HCT116 (cell line): Measurements from ENCODE around the gene ABHD12B. TPM values are rescaled to one million over a fixed set of nuclear protein-coding genes. Genes with fewer than 3 reads are reported as not detected.

Source experiments
- ATAC-seq: fragments of 200-7000 bp; cut with Tn5 transposase; 2 replicates; pipeline ENCODE4 v1.9.1; 2020; ENCODE audit warnings: mild to moderate bottlenecking, moderate library complexity
- BruUV-seq: library from RNA; stranded (reverse); fragments of 400-500 nt; replicated peaks from 2 replicates; lab custom pipeline; 2021; lab: Mats Ljungman, UMichigan
- CTCF ChIA-PET: fragments of 300-600 bp; sonication (Branson Sonifier 250); formaldehyde crosslinking; loops from one replicate; lab custom pipeline; 2021; ENCODE audit warnings: antibody characterized with exemption; lab: Charles Lee
- POLR2A ChIA-PET: fragments of 300-600, 350-600 bp; sonication (Branson Sonifier 250); formaldehyde crosslinking; loops from one replicate; lab custom pipeline; 2021; ENCODE audit warnings: antibody characterized with exemption; lab: Charles Lee
- RAD21 ChIA-PET, 2 experiments: fragments of 300-600 bp; sonication (Branson Sonifier 250); formaldehyde crosslinking; loops; one replicate each; lab custom pipeline; 2023; ENCODE audit warnings: low total read pairs in 2 of 2; ENCODE audit not compliant: uncharacterized antibody in 2 of 2, unreplicated experiment in 2 of 2, low non-redundant PET in 1 of 2; lab: Charles Lee
- DNase-seq: peaks from one replicate; pipeline ENCODE4 v3.0.0-alpha.2; 2010; ENCODE audit warnings: low read depth, low spot score
- H2AFZ ChIP-seq: fragments of 200-600 bp; shearing (Covaris generic), sonication (generic); 2 replicates; pipeline ENCODE4 v1.6.1; 2017; ENCODE audit warnings: low read depth, mixed run types, mixed read lengths, antibody characterized with exemption, low read length; ENCODE audit not compliant: poor library complexity, severe bottlenecking
- H3K27ac ChIP-seq: 2 replicates; pipeline ENCODE4 v1.5.1; 2012; ENCODE audit warnings: low read depth, low read length
- H3K27me3 ChIP-seq: fragments of 200-600 bp; sonication (generic); 2 replicates; pipeline ENCODE4 v1.6.1; 2016; ENCODE audit warnings: mixed run types, low read length, mixed read lengths; ENCODE audit not compliant: insufficient read depth
- H3K36me3 ChIP-seq, 2 experiments: fragments of 200-500 bp in 1 of 2; fragments of 200-600 bp in 1 of 2; sonication (Bioruptor generic) in 1 of 2; sonication (generic) in 1 of 2; 2 replicates each; pipeline versions ENCODE4 v1.5.1 to v1.6.1; 2014 to 2016; ENCODE audit warnings: low read length in 2 of 2, inconsistent platforms in 1 of 2, mixed read lengths in 1 of 2, mixed run types in 1 of 2; ENCODE audit not compliant: insufficient read depth in 2 of 2, control insufficient read depth in 1 of 2
- H3K4me1 ChIP-seq, 2 experiments: fragments of 200-600 bp in 1 of 2; sonication (generic) in 1 of 2; 2 replicates each; pipeline versions ENCODE4 v1.5.1 to v1.6.1; 2012 to 2017; ENCODE audit warnings: low read length in 2 of 2, inconsistent platforms in 1 of 2, mild to moderate bottlenecking in 1 of 2, mixed read lengths in 1 of 2, mixed run types in 1 of 2, moderate library complexity in 1 of 2; ENCODE audit not compliant: insufficient read depth in 2 of 2, control insufficient read depth in 1 of 2
- H3K4me2 ChIP-seq: fragments of 200-600 bp; sonication (generic); 2 replicates; pipeline ENCODE4 v1.6.1; 2017; ENCODE audit warnings: mixed run types, low read length, mixed read lengths
- H3K4me3 ChIP-seq, 2 experiments: fragments of 200-600 bp in 1 of 2; sonication (generic) in 1 of 2; replicated peaks in 1 of 2; 2 replicates each; pipeline ENCODE4 v1.5.1; 2011 to 2016; ENCODE audit warnings: low read length in 2 of 2, control low read depth in 1 of 2, low read depth in 1 of 2, mild to moderate bottlenecking in 1 of 2, mixed read lengths in 1 of 2, mixed run types in 1 of 2
- H3K79me2 ChIP-seq: fragments of 200-600 bp; sonication (generic); 2 replicates; pipeline ENCODE4 v1.6.1; 2017; ENCODE audit warnings: mild to moderate bottlenecking, mixed run types, low read length, moderate library complexity, mixed read lengths; ENCODE audit not compliant: insufficient read depth
- H3K9ac ChIP-seq: fragments of 200-600 bp; sonication (generic); 2 replicates; pipeline ENCODE4 v1.6.1; 2016; ENCODE audit warnings: low read length, mixed read lengths
- H3K9me2 ChIP-seq: fragments of 200-600 bp; sonication (generic), shearing (Covaris generic); 2 replicates; pipeline ENCODE4 v1.6.1; 2017; ENCODE audit warnings: mixed run types, mild to moderate bottlenecking, moderate library complexity; ENCODE audit not compliant: insufficient read depth
- H3K9me3 ChIP-seq, 2 experiments: fragments of 200-500 bp in 1 of 2; fragments of 200-600 bp in 1 of 2; sonication (Bioruptor generic) in 1 of 2; sonication (generic) in 1 of 2; 2 replicates each; pipeline ENCODE4 v1.6.1; 2014 to 2017; ENCODE audit warnings: low read length in 2 of 2, mixed read lengths in 2 of 2, inconsistent platforms in 1 of 2, low read depth in 1 of 2, mild to moderate bottlenecking in 1 of 2, mixed run types in 1 of 2, moderate library complexity in 1 of 2; ENCODE audit not compliant: control insufficient read depth in 1 of 2, insufficient read depth in 1 of 2
- H4K20me1 ChIP-seq: fragments of 200-600 bp; sonication (generic), shearing (Covaris generic); 2 replicates; pipeline ENCODE4 v1.6.1; 2017; ENCODE audit warnings: mixed run types, mild to moderate bottlenecking, moderate library complexity; ENCODE audit not compliant: insufficient read depth
- ATF3 ChIP-seq: IDR thresholded peaks from 2 replicates; pipeline ENCODE4 v1.6.1; 2012
- CBX3 ChIP-seq: IDR thresholded peaks from 2 replicates; pipeline ENCODE4 v1.6.1; 2012; ENCODE audit warnings: low read depth
- CEBPB ChIP-seq: IDR thresholded peaks from 2 replicates; pipeline ENCODE4 v1.6.1; 2012; ENCODE audit warnings: low read depth
- CTCF ChIP-seq, 3 experiments: fragments of 200-600 bp in 1 of 3; sonication (generic) in 1 of 3; IDR thresholded peaks in 2 of 3; conservative IDR thresholded peaks in 1 of 3; 2 replicates each; pipeline ENCODE4 v1.5.1; 2012 to 2017; ENCODE audit warnings: low read depth in 2 of 3, low read length in 2 of 3, antibody characterized with exemption in 1 of 3, borderline replicate concordance in 1 of 3, control low read depth in 1 of 3, mild to moderate bottlenecking in 1 of 3, mixed read lengths in 1 of 3, mixed run types in 1 of 3, moderate library complexity in 1 of 3; ENCODE audit not compliant: insufficient read depth in 1 of 3
- EGR1 ChIP-seq: IDR thresholded peaks from 2 replicates; pipeline ENCODE4 v1.6.1; 2012; ENCODE audit warnings: low read depth
- ELF1 ChIP-seq: IDR thresholded peaks from 2 replicates; pipeline ENCODE4 v1.6.1; 2012; ENCODE audit warnings: low read depth, borderline replicate concordance
- FOSL1 ChIP-seq: IDR thresholded peaks from 2 replicates; pipeline ENCODE4 v1.6.1; 2012; ENCODE audit warnings: low read depth
- JUND ChIP-seq: IDR thresholded peaks from 2 replicates; pipeline ENCODE4 v1.6.1; 2012
- POLR2A ChIP-seq: IDR thresholded peaks from 2 replicates; pipeline ENCODE4 v1.7.0; 2011; ENCODE audit warnings: borderline replicate concordance; ENCODE audit not compliant: insufficient read depth, insufficient read length; ENCODE audit errors: extremely low read depth
- POLR2AphosphoS5 ChIP-seq: IDR thresholded peaks from 2 replicates; pipeline ENCODE4 v1.6.1; 2011; ENCODE audit warnings: mild to moderate bottlenecking, low read depth, low read length, moderate library complexity
- SIN3A ChIP-seq: IDR thresholded peaks from 2 replicates; pipeline ENCODE4 v1.6.1; 2012; ENCODE audit warnings: low read depth
- SP1 ChIP-seq: IDR thresholded peaks from 2 replicates; pipeline ENCODE4 v1.6.1; 2012; ENCODE audit warnings: low read depth
- SRF ChIP-seq: IDR thresholded peaks from 2 replicates; pipeline ENCODE4 v1.6.1; 2012; ENCODE audit warnings: low read depth
- TCF7L2 ChIP-seq: IDR thresholded peaks from 2 replicates; pipeline ENCODE4 v1.7.0; 2011; ENCODE audit warnings: borderline replicate concordance, inconsistent platforms; ENCODE audit not compliant: insufficient read depth, insufficient read length; ENCODE audit errors: extremely low read depth
- YY1 ChIP-seq: IDR thresholded peaks from 2 replicates; pipeline ENCODE4 v1.6.1; 2011; ENCODE audit warnings: low read length, low read depth, moderate library complexity, mild to moderate bottlenecking; ENCODE audit not compliant: insufficient replicate concordance; ENCODE audit errors: extremely low read depth
- intact Hi-C: fragments of 100-400 bp; cut with micrococcal nuclease; formaldehyde crosslinking; loops from 2 replicates; pipeline ENCODE4 v1.10.0; 2022
- total RNA-seq: library from RNA; stranded (reverse); gene quantifications from one replicate; pipeline ENCODE4 v1.2.1, GENCODE V29; 2021; ENCODE audit not compliant: unreplicated experiment
- TF ChIP-seq, protein P1 (sequence below): IDR thresholded peaks from 2 replicates; pipeline ENCODE4 v1.6.1; 2011; ENCODE audit warnings: mild to moderate bottlenecking, low read length, moderate library complexity; ENCODE audit not compliant: insufficient replicate concordance; ENCODE audit errors: extremely low read depth

ABHD12B gene
- total RNA-seq, 1 experiment from 2014 or later, result 0.74 TPM

DNA sequence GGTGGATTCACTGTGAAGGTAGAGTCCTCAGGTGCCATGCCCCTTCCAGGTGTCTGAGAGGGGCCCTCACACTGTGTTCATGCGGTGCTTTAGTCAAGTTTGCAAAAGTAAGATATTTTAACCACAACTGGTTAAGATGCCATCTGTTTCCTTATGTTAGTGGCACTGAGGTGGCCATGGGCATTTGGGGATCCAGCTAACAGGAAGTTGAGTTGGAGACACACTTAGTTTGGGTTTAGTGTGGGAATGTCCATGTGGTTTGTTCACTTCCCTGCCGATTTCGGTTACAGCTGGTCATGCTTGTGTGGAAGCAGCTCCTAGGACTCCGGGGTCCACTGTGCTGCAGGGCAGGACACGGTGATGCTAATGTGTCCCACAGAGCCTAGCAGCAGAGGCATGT, 17.3 kb upstream of the ABHD12B start:
- H3K4me1 ChIP-seq, result peaks cover 3 to 4% of the 10 kb centered on the region in 2 experiments; a peak in 1 of 4 replicates
- H3K9me3 ChIP-seq, result no peaks in the 10 kb centered on the region
- no peak for DNase-seq
- no TSS peak for BruUV-seq
- intact Hi-C loops, result no loop called here
- H3K9me2 ChIP-seq, result no peaks in the 10 kb centered on the region
- TF ChIP-seq ELF1 (no peak), CBX3 (no peak), ATF3 (no peak), CTCF (IDR thresholded peaks at IDR 0.05 in 2 of 3, conservative IDR thresholded peaks at IDR 0.05 in 1 of 3; ENCODE audit: borderline replicate concordance in 1 of 3, insufficient read depth in 1 of 3, low read depth in 2 of 3, low read length in 2 of 3) (no peak), CEBPB (no peak), SP1 (no peak), FOSL1 (no peak), TCF7L2 (no peak), EGR1 (no peak), SRF (no peak), YY1 (no peak), SIN3A (no peak), JUND (no peak), POLR2AphosphoS5 (no peak), POLR2A (no peak)
- TF ChIP-seq, protein P1, sequence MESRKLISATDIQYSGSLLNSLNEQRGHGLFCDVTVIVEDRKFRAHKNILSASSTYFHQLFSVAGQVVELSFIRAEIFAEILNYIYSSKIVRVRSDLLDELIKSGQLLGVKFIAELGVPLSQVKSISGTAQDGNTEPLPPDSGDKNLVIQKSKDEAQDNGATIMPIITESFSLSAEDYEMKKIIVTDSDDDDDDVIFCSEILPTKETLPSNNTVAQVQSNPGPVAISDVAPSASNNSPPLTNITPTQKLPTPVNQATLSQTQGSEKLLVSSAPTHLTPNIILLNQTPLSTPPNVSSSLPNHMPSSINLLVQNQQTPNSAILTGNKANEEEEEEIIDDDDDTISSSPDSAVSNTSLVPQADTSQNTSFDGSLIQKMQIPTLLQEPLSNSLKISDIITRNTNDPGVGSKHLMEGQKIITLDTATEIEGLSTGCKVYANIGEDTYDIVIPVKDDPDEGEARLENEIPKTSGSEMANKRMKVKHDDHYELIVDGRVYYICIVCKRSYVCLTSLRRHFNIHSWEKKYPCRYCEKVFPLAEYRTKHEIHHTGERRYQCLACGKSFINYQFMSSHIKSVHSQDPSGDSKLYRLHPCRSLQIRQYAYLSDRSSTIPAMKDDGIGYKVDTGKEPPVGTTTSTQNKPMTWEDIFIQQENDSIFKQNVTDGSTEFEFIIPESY, result no peak
- no peaks in the 10 kb centered on the region for H3K79me2 ChIP-seq
- no peak for ATAC-seq
- H3K4me2 ChIP-seq, result no peak overlapping the region
- no peak overlapping the region for H3K4me3 ChIP-seq
- H4K20me1 ChIP-seq, result no peaks in the 10 kb centered on the region
- no peak overlapping the region for H3K27ac ChIP-seq
- ChIA-PET RAD21 (no interaction called here), CTCF (no interaction called here), POLR2A (no interaction called here)
- H3K9ac ChIP-seq, result no peak overlapping the region
- no peaks in the 10 kb centered on the region for H3K36me3 ChIP-seq
- H3K27me3 ChIP-seq, result no peaks in the 10 kb centered on the region
- no peak overlapping the region for H2AFZ ChIP-seq
